Mesendoderm (in vitro differentiated cells): ENCODE data around the gene ABCC1.

Experiments
- DNase-seq: peaks from one replicate; pipeline ENCODE4 v3.0.0; 2013
- H2AK5ac ChIP-seq: 2 replicates; pipeline ENCODE4 v1.6.1; 2013; ENCODE audit warnings: low read length, inconsistent platforms
- H2BK120ac ChIP-seq: 2 replicates; pipeline ENCODE4 v1.6.1; 2013; ENCODE audit warnings: low read depth, mild to moderate bottlenecking, low read length, moderate library complexity, mixed read lengths
- H2BK15ac ChIP-seq: replicated peaks from 2 replicates; pipeline ENCODE4 v1.6.1; 2013; ENCODE audit warnings: low read depth, mild to moderate bottlenecking, moderate library complexity
- H2BK5ac ChIP-seq: 2 replicates; pipeline ENCODE4 v1.6.1; 2013; ENCODE audit warnings: low read length, inconsistent platforms
- H3K18ac ChIP-seq: 2 replicates; pipeline ENCODE4 v1.6.1; 2013; ENCODE audit warnings: mild to moderate bottlenecking, low read length, mixed read lengths
- H3K23ac ChIP-seq: one replicate; pipeline ENCODE4 v1.6.1; 2013; ENCODE audit warnings: low read length
- H3K27ac ChIP-seq: 2 replicates; pipeline ENCODE4 v1.5.1; 2013; ENCODE audit warnings: low read depth, mild to moderate bottlenecking, inconsistent platforms, low read length, moderate library complexity
- H3K27me3 ChIP-seq: 2 replicates; pipeline ENCODE4 v1.6.1; 2013; ENCODE audit warnings: low read length, control low read depth, mild to moderate bottlenecking, inconsistent platforms; ENCODE audit not compliant: insufficient read depth, poor library complexity
- H3K36me3 ChIP-seq: 2 replicates; pipeline ENCODE4 v1.6.1; 2013; ENCODE audit warnings: low read length, inconsistent platforms; ENCODE audit not compliant: control insufficient read depth, insufficient read depth
- H3K4ac ChIP-seq: one replicate; pipeline ENCODE4 v1.6.1; 2013; ENCODE audit warnings: low read depth, mild to moderate bottlenecking, low read length, moderate library complexity
- H3K4me1 ChIP-seq: 2 replicates; pipeline ENCODE4 v1.6.1; 2013; ENCODE audit warnings: low read depth, low read length, inconsistent platforms; ENCODE audit not compliant: control insufficient read depth
- H3K4me2 ChIP-seq: 2 replicates; pipeline ENCODE4 v1.6.1; 2013; ENCODE audit warnings: low read length
- H3K4me3 ChIP-seq: 2 replicates; pipeline ENCODE4 v1.5.1; 2013; ENCODE audit warnings: mild to moderate bottlenecking, low read length
- H3K56ac ChIP-seq: one replicate; pipeline ENCODE4 v1.6.1; 2013; ENCODE audit warnings: low read length
- H3K79me1 ChIP-seq: 2 replicates; pipeline ENCODE4 v1.6.1; 2013; ENCODE audit warnings: low read length, inconsistent platforms
- H3K79me2 ChIP-seq: 2 replicates; pipeline ENCODE4 v1.6.1; 2013; ENCODE audit warnings: mild to moderate bottlenecking, low read length; ENCODE audit not compliant: control insufficient read depth, insufficient read depth
- H3K9ac ChIP-seq: 2 replicates; pipeline ENCODE4 v1.6.1; 2013; ENCODE audit warnings: low read length, inconsistent platforms
- H4K5ac ChIP-seq: one replicate; pipeline ENCODE4 v1.6.1; 2013; ENCODE audit warnings: low read length
- H4K8ac ChIP-seq: one replicate; pipeline ENCODE4 v1.6.1; 2013; ENCODE audit warnings: low read depth, mild to moderate bottlenecking, control low read depth, low read length, moderate library complexity
- WGBS: extraction: QIAGEN DNeasy Blood & Tissue Kit; methylation state at CpG from one replicate; pipeline ENCODE4 v1.1.7; 2013; ENCODE audit warnings: low lambda C conversion rate, missing lambda C conversion rate; ENCODE audit not compliant: insufficient coverage; ENCODE audit errors: extremely low coverage; 5-methylcytosine and 5-hydroxymethylcytosine counted together

ABCC1 gene

GRCh38 chr16:16118337-16118736 lies 168.9 kb downstream of the ABCC1 start:
- Histone ChIP-seq H3K23ac (no peak overlapping the region), H3K79me2 (no peaks in the 10 kb centered on the region), H3K36me3 (peaks cover 7% of the 10 kb centered on the region), H3K79me1 (no peaks in the 10 kb centered on the region), H3K4me1 (no peaks in the 10 kb centered on the region), H4K8ac (no peak overlapping the region), H4K5ac (no peak overlapping the region), H2BK15ac (no peak overlapping the region), H3K27ac (no peak overlapping the region), H3K4me3 (no peak overlapping the region), H3K27me3 (no peaks in the 10 kb centered on the region), H3K9ac (no peak overlapping the region), H3K18ac (no peak overlapping the region), H3K4ac (no peak overlapping the region), H2BK5ac (no peak overlapping the region), H2AK5ac (no peak overlapping the region), H2BK120ac (no peak overlapping the region), H3K56ac (no peak overlapping the region), H3K4me2 (no peak overlapping the region)
- DNase-seq: no peak
- WGBS: no CpG with 5 or more reads among the region's 7 CpGs

DNA sequence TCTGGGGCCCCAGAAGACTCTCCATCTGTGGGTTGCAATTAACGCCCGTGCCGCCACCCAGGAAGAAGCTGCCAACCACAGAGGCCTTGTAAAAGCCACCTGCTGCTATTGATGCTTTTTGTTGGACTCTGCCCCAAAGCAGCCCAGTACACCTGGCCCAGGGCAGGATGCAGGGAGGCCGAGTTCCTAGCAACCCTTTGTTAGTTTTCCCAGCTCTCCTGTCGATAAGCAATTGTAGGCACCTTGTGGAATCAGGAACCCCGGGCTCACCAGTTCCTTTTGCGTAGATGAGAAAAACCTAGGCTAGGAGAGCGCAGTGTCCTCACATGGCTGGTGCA lies 170.6 kb downstream of the ABCC1 start:
- no peaks in the 10 kb centered on the region for H3K79me1 ChIP-seq
- H3K27ac ChIP-seq: no peak overlapping the region
- no peak overlapping the region for H3K56ac ChIP-seq
- no peak overlapping the region for H2BK15ac ChIP-seq
- H3K79me2 ChIP-seq: no peaks in the 10 kb centered on the region
- H2BK5ac ChIP-seq: no peak overlapping the region
- no peaks in the 10 kb centered on the region for H3K27me3 ChIP-seq
- no CpG with 5 or more reads among the region's 8 CpGs for WGBS
- H3K23ac ChIP-seq: no peak overlapping the region
- H3K4me3 ChIP-seq: no peak overlapping the region
- H2BK120ac ChIP-seq: no peak overlapping the region
- peaks cover 6% of the 10 kb centered on the region for H3K36me3 ChIP-seq
- H3K9ac ChIP-seq: no peak overlapping the region
- no peak overlapping the region for H3K4me2 ChIP-seq
- H2AK5ac ChIP-seq: no peak overlapping the region
- no peak overlapping the region for H3K18ac ChIP-seq
- no peak for DNase-seq
- no peak overlapping the region for H4K5ac ChIP-seq
- H4K8ac ChIP-seq: no peak overlapping the region
- H3K4me1 ChIP-seq: no peaks in the 10 kb centered on the region
- H3K4ac ChIP-seq: no peak overlapping the region

- Histone ChIP-seq H4K5ac (no peak overlapping the region), H2BK5ac (no peak overlapping the region), H3K27me3 (no peaks in the 10 kb centered on the region), H3K18ac (no peak overlapping the region), H3K4me3 (no peak overlapping the region), H3K4me2 (no peak overlapping the region), H2AK5ac (no peak overlapping the region), H3K4me1 (no peaks in the 10 kb centered on the region), H2BK15ac (no peak overlapping the region), H3K36me3 (peaks cover 6% of the 10 kb centered on the region), H3K79me2 (no peaks in the 10 kb centered on the region), H3K4ac (no peak overlapping the region), H3K23ac (no peak overlapping the region), H4K8ac (no peak overlapping the region), H2BK120ac (no peak overlapping the region), H3K79me1 (no peaks in the 10 kb centered on the region), H3K27ac (no peak overlapping the region), H3K9ac (no peak overlapping the region), H3K56ac (no peak overlapping the region)
- WGBS: no CpG with 5 or more reads among the region's 17 CpGs
- no peak for DNase-seq
These were observed 171.2 kb downstream of the ABCC1 start for GRCh38 chr16:16120382-16121184.

DNA sequence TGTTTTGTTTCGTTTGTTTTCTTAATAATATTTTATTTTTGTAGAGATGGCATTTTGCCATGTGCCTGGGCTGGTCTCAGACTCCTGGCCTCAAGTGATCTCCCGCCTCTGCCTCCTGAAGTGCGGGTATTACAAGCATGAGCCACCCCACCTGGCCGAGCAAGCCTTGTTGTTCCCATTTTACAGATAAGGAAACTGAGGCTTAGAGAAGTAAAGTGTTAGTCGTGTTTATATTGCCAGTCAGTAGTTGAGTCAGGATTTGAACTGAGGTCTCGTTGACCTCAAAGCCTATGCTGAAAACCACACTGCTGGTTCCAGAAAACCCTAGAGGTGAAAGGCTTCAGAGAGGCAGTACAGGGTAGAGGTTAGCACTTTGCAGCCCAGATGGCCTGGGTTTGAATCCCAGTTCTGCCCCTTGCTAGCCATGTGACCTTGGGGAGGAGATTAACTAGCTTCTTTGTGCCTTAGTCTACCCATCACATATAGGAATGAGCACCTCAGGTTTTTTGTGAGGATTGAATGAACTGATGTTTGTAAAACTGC lies 171.8 kb downstream of the ABCC1 start:
- DNase-seq: no peak
- Histone ChIP-seq H3K27me3 (no peaks in the 10 kb centered on the region), H3K79me1 (no peaks in the 10 kb centered on the region), H3K4me3 (no peak overlapping the region), H2BK5ac (no peak overlapping the region), H3K27ac (no peak overlapping the region), H2BK15ac (no peak overlapping the region), H3K23ac (no peak overlapping the region), H3K4me2 (no peak overlapping the region), H4K5ac (no peak overlapping the region), H3K9ac (no peak overlapping the region), H3K4me1 (no peaks in the 10 kb centered on the region), H2AK5ac (no peak overlapping the region), H3K18ac (no peak overlapping the region), H2BK120ac (no peak overlapping the region), H3K36me3 (peaks cover 8% of the 10 kb centered on the region), H4K8ac (no peak overlapping the region), H3K79me2 (no peaks in the 10 kb centered on the region), H3K4ac (no peak overlapping the region), H3K56ac (no peak overlapping the region)
- no CpG with 5 or more reads among the region's 6 CpGs for WGBS

- Histone ChIP-seq H3K23ac (no peak overlapping the region), H4K8ac (no peak overlapping the region), H3K27me3 (no peaks in the 10 kb centered on the region), H2BK120ac (no peak overlapping the region), H3K79me2 (no peaks in the 10 kb centered on the region), H2AK5ac (no peak overlapping the region), H3K56ac (no peak overlapping the region), H4K5ac (no peak overlapping the region), H3K18ac (no peak overlapping the region), H3K4me1 (no peaks in the 10 kb centered on the region), H3K36me3 (peaks cover 6% of the 10 kb centered on the region), H3K4me2 (no peak overlapping the region), H3K4ac (no peak overlapping the region), H3K4me3 (no peak overlapping the region), H2BK5ac (no peak overlapping the region), H3K79me1 (no peaks in the 10 kb centered on the region), H3K9ac (no peak overlapping the region), H3K27ac (no peak overlapping the region), H2BK15ac (no peak overlapping the region)
- no CpG with 5 or more reads among the region's 12 CpGs for WGBS
- DNase-seq: no peak
These were observed 172.8 kb downstream of the ABCC1 start for GRCh38 chr16:16122264-16122663.

- Histone ChIP-seq H4K8ac (no peak overlapping the region), H3K79me1 (no peaks in the 10 kb centered on the region), H3K4me3 (no peak overlapping the region), H3K56ac (no peak overlapping the region), H3K27ac (no peak overlapping the region), H3K4ac (no peak overlapping the region), H4K5ac (no peak overlapping the region), H2AK5ac (no peak overlapping the region), H2BK5ac (no peak overlapping the region), H3K4me1 (no peaks in the 10 kb centered on the region), H3K36me3 (peaks cover 4% of the 10 kb centered on the region), H3K4me2 (no peak overlapping the region), H3K27me3 (no peaks in the 10 kb centered on the region), H3K18ac (no peak overlapping the region), H3K9ac (no peak overlapping the region), H3K79me2 (no peaks in the 10 kb centered on the region), H2BK120ac (no peak overlapping the region), H2BK15ac (no peak overlapping the region), H3K23ac (no peak overlapping the region)
- no CpG with 5 or more reads among the region's 10 CpGs for WGBS
- no peak for DNase-seq
These were observed 175.0 kb downstream of the ABCC1 start for GRCh38 chr16:16124438-16124837.
